ENCODE measurements around the gene SMYD3.

Gene SMYD3

DNA sequence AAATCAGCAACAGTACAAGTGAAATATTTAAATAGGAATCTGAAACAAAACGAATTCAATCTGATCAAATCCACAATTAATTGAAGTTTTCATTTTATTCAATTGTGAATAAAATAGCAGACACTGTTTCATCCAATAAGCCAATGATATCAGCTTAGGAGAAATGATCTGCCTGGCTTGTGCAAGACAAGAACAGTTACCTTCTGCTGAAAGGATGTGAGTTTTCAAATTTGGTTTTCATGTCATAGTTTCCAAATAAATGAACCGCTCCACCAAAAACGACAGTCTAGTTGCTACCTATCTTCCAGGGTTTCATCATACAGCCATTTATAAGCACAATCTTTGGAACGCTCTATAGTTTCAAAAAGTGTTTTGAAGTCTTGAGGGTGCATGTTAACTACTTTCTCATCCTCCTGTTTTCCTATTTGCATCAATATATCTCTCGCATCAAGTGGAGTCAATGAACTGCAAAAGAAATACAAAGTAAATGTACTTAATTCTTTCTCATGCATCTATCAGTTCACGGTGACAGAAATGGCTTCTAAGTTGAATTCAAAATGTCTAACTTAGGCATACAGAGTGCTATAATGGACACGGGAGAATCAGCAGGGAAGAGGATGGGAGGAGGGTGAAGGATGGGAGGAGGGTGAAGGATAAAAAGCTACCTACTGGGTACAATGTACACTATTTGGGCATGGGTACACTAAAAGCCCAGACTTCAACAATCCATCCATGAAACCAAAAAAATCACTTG is 33.8 kb upstream of the SMYD3 start:
- no peak for DNase-seq (ENCODE audit: low spot score)
- no peak overlapping the region for H3K27ac ChIP-seq
- TF ChIP-seq, protein P1, sequence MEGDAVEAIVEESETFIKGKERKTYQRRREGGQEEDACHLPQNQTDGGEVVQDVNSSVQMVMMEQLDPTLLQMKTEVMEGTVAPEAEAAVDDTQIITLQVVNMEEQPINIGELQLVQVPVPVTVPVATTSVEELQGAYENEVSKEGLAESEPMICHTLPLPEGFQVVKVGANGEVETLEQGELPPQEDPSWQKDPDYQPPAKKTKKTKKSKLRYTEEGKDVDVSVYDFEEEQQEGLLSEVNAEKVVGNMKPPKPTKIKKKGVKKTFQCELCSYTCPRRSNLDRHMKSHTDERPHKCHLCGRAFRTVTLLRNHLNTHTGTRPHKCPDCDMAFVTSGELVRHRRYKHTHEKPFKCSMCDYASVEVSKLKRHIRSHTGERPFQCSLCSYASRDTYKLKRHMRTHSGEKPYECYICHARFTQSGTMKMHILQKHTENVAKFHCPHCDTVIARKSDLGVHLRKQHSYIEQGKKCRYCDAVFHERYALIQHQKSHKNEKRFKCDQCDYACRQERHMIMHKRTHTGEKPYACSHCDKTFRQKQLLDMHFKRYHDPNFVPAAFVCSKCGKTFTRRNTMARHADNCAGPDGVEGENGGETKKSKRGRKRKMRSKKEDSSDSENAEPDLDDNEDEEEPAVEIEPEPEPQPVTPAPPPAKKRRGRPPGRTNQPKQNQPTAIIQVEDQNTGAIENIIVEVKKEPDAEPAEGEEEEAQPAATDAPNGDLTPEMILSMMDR (IDR thresholded peaks at IDR 0.05): no peak
- H3K4me3 ChIP-seq: no peak overlapping the region

DNA sequence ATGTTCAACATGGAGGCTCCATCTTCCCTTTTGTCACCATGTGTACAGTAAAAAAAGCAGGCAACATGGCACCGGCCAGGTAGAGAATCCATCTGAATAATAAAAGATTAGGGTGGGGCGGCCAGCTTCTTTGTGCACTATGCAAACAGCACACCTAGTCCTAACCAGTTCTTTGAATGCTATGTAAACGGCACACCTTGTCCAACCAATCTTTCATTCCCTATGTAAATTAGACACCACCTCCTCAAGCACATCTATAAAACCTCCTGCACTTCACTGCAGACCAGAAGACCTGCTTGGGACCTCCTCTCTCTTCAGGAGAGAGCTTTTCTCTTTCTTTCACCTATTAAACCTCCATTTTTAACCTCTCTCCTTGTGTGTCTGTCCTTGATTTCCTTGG is 30.8 kb upstream of the SMYD3 start:
- Histone ChIP-seq H3K4me3 (no peak overlapping the region), H3K27ac (no peak overlapping the region)
- TF ChIP-seq, protein P1 (IDR thresholded peaks at IDR 0.05): no peak
- DNase-seq (ENCODE audit: low spot score): no peak

DNA sequence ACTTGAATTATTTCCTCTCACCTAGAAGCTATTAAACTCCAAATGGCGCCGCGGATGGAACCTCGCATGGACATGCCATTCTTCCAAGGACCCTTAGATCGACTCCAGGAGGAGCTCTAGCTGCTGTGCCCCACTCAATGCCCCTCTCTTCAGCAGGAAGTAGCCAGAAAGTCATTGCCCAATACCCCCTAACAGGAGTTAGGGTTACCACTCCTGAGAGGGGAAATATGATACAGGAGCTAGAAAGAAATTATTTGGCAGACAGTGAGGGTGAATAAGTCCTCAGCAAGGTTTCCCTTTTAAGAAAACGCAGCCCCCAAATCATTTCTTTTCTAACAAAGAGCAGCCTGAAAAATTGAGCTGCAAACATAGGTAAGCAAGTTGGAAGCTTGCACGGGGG is 30.4 kb upstream of the SMYD3 start:
- no peak overlapping the region for H3K4me3 ChIP-seq
- TF ChIP-seq, protein P1 (IDR thresholded peaks at IDR 0.05): no peak
- no peak for DNase-seq (ENCODE audit: low spot score)

DNA sequence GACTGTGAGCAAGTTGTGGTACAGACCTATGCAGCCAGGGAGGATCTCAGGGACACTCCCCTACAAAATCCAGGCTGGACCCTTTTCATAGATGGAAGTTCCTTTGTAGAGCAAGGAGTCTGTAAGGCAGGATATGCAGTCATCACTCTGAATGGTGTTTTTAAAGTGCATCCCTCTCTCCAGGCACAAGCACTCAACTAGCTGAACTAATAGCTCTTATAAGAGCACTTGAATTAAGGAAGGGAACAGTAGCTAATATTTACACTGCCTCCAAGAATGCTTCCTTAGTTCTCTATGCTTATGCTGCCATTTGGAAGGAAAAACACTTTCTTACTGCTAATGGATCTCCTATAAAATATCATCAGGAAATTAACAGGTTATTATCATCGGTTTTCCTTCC is 27.0 kb upstream of the SMYD3 start:
- TF ChIP-seq, protein P1 (IDR thresholded peaks at IDR 0.05): no peak
- Histone ChIP-seq H3K27ac (no peak overlapping the region), H3K4me3 (no peak overlapping the region)
- no peak for DNase-seq (ENCODE audit: low spot score)

More for the DNA sequence above, 30.4 kb upstream of the SMYD3 start:
- H3K27ac ChIP-seq: no peak overlapping the region

DNA sequence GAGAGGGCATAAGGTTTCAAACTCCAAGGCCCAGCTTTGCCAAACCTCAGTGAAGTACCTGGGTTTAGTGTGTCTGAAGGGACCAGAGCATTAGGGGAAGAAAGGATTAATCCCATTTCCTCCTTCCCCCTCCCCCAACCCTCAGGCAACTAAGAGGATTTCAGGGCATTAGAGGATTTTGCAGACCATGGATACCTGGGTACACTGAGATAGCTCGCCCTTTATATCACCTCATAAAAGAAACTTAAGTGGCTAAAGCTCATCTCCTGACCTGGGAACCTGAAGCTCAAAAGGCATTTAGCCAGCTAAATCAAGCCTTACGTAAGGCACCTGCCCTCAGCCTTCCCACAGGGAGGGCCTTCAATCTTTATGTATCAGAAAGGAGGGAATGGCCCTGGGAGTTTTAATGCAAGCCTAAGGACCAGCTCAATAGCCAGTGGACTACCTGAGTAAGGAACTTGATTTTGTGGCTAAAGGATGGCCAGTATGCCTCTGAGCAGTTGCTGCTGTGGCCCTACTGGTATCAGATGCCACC is 26.4 kb upstream of the SMYD3 start:
- H3K27ac ChIP-seq: no peak overlapping the region
- no peak overlapping the region for H3K4me3 ChIP-seq
- no peak for DNase-seq (ENCODE audit: low spot score)
- TF ChIP-seq, protein P1 (IDR thresholded peaks at IDR 0.05): no peak

DNA sequence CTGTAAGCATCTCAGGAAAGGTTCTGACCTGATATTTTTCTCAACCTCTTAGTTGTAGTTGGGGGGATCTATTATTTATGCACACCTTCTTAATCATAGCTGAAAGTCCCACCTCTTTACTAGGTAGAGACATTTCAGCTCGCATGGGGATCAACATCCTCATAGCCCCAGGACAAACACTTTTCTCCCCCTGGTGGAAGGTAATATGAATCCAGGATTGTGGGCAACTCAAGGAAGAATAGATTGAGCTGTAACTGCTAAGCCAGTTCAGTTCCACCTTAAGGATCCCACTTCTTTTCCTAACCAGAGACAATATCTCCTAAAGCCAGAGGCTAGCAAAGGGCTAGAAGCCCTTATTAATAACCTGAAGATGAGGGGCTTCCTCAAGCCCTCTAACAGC is 25.4 kb upstream of the SMYD3 start:
- Histone ChIP-seq H3K4me3 (no peak overlapping the region), H3K27ac (no peak overlapping the region)
- TF ChIP-seq, protein P1 (IDR thresholded peaks at IDR 0.05): no peak
- no peak for DNase-seq (ENCODE audit: low spot score)

DNA sequence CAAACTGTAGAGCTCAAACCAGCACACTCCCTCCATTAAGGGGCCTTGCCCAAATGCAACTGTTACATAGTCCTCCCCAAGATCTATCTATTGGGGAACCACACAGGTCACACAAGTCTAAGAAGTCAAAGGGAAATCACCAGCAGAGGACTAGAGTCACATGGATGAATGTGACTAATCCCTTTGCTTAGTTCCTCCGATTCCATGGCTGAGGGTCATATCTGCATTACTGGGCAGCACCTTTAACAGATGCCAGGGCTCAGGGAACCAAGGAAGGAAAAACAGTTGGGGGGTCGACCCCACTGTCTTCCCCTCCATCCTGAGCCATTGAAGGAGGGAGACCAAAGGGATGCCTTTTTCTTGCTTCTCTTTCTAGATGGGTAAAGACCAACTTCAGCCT is 23.4 kb upstream of the SMYD3 start:
- no peak for DNase-seq (ENCODE audit: low spot score)
- Histone ChIP-seq H3K4me3 (no peak overlapping the region), H3K27ac (no peak overlapping the region)
- TF ChIP-seq, protein P1 (IDR thresholded peaks at IDR 0.05): no peak

Data from coronary artery (tissue), 2 donors.